Activated naive CD8-positive, alpha-beta T cell treated with anti-CD3 and anti-CD28 coated beads, Interleukin-2, amount 50 U/mL, for 16 hours (primary cell): Measurements from ENCODE around the gene CRLF3.
"Not testable (repeated sequence)": the region's sequence is repeated elsewhere in the genome, so short reads cannot be mapped to it uniquely, and the experiment has no call there.

Experiments
- DNase-seq: peaks from one replicate; pipeline ENCODE4 v3.0.0-alpha.2; 2020; ENCODE audit warnings: low read depth, low spot score

The CRLF3 gene, protein sequence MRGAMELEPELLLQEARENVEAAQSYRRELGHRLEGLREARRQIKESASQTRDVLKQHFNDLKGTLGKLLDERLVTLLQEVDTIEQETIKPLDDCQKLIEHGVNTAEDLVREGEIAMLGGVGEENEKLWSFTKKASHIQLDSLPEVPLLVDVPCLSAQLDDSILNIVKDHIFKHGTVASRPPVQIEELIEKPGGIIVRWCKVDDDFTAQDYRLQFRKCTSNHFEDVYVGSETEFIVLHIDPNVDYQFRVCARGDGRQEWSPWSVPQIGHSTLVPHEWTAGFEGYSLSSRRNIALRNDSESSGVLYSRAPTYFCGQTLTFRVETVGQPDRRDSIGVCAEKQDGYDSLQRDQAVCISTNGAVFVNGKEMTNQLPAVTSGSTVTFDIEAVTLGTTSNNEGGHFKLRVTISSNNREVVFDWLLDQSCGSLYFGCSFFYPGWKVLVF

GRCh38 chr17:30824356-30825145 lies at the start of gene CRLF3:
CRLF3 (minus strand) TSS chr17:30824692; CDS start chr17:30824651, 41 bp downstream.
- DNase-seq, result peak; percentile 71

DNA sequence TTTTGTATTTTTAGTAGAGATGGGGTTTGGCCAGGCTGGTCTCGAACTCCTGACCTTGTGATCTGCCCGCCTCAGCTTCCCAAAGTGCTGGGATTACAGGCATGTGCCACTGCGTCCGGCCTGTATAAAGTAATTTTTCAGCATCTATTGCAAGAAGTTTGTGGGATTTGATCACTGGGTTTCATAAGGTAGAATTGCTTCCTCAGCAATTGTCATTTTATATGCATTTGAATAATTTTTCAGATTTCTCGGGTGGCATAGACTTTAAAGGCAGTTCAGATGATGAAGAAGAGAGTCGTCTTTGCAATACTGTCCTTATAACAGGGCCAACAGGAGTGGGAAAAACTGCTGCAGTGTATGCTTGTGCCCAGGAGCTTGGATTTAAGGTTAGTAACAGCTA lies 44.5 kb upstream of the CRLF3 start:
- DNase-seq, result no peak

DNA sequence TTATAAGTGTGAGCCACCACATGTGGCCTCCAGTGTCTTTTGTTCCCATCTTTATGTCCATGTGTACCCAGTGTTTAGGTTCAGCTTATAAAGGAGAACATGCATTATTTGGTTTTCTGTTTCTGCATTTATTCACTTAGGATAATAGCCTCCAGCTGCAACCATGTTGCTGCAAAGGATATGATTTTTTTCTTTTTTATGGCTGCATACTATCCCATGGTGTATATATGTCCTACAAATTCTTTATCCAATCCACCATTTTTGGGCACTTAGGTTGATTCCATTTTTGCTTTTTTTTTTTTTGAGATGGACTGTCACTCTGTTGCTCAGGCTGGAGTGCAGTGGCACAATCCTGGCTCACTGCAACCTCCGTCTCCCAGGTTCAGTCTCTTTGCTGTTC lies 40.1 kb upstream of the CRLF3 start:
- no peak for DNase-seq

DNA sequence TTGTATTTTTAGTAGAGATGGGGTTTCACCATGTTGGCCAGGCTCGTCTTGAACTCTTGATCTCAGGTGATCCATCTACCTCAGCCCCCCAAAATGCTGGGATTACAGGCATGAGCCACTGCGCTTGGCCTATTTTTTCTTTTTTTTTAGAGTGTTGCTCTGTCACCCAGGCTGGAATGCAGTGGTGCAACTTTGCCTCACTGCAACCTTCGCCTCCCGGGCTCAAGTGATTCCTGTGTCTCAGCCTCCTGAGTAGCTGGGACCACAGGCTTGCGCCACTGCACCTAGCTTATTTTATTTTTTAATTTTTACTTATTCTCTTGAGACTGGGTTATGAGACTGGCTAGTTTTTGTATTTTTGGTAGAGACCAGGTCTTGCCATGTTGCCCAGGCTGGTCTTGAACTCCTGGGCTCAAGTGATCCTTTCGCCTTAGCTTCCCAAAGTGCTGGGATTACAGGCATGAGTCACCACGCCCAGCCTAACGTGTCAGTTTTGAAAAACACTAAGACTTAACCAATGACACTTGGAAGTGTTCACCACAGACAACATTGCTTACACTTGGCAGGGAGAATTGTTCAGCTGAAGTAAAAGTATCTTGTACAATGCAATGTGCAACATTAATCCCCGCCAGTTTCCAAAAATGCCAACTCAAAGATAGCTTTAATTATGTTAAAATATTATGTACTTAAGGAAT lies 34.2 kb upstream of the CRLF3 start:
- DNase-seq, result no peak

DNA sequence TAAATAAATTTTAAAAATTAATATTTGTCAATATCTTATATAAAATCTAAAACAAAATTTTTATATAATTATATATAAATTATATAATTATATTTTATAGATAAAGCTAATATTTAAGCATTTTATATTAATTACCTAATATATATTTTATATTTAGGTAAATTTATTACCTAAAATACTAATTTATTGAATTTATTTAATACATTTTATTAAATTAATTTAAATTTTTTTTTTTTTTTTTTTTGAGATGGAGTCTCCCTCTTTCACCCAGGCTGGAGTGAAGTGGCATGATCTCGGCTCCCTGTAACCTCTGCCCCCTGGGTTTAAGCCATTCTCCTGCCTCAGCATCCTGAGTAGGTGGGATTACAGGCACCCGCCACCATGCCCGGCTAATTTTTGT lies 29.7 kb upstream of the CRLF3 start:
- no peak for DNase-seq

- DNase-seq, result no peak
These were observed 23.5 kb upstream of the CRLF3 start for GRCh38 chr17:30848021-30848420.

DNA sequence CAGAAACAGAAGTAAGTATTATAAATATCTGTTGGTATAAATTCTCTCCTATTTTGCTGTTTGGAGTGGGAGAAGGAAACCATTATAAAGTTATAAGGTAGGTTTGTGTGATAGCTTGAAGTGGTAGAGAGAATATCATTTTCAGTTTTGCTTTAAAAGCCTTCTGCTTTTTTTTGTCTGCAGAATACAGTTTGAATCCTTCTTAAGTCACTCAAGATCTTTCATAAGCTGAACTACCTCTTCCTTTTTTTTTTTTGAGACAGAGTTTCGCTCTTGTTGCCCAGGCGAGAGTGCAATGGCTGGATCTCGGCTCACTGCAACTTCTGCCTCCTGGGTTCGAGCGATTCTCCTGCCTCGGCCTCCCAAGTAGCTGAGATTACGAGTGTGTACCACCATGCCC lies 16.3 kb upstream of the CRLF3 start:
- DNase-seq, result no peak

GRCh38 chr17:30838202-30838807 lies 13.8 kb upstream of the CRLF3 start:
- DNase-seq, result no peak

GRCh38 chr17:30832438-30833124 lies 8.1 kb upstream of the CRLF3 start:
- no peak for DNase-seq

- DNase-seq, result peak; percentile 76
These were observed 7.4 kb upstream of the CRLF3 start, which contains the start of gene ATAD5 for GRCh38 chr17:30831663-30832437. ATAD5 (plus strand) TSS chr17:30831966; CDS start chr17:30832348, 382 bp downstream.

DNA sequence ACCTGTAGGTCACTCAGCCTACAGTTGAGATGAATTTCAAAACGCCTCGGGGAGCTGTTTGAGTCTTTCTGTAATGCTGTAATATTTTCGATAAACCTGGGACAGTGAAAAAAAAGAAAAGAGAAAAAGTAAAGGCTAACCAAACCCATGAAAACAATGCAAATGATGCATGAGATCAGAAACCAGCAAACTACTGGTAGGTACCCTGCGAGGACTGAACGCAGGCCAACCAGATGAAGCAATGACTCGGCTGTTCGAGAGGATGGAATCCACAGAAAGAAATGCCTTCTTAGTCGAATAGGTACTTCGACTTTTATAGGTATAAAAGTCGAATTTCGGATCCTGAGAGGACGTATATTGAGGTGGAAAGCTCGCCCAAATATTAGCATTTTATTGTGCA lies 6.8 kb upstream of the CRLF3 start:
- DNase-seq, result no peak

- no peak for DNase-seq
These were observed 4.5 kb upstream of the CRLF3 start for GRCh38 chr17:30829022-30829421.

- DNase-seq, result no peak
These were observed 2.6 kb upstream of the CRLF3 start for GRCh38 chr17:30827082-30827481.

DNA sequence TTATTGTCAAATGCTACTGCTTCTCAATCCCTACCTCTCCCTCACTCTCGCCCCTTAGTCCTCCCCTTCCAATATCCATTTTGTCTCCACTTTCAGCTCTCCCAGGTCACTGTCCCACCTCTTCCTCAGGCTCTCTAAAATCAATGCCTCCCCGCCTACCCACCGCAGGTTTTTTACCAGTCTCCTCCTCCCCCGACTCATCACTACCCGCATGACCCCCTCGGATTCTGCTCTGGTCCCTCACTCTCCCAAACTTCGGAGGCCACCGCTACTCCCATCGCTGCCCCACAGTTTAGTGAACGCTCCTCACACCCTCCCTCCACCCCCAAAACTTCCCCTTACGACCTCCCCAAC lies 513 bp downstream of the CRLF3 start:
- DNase-seq, result no peak

DNA sequence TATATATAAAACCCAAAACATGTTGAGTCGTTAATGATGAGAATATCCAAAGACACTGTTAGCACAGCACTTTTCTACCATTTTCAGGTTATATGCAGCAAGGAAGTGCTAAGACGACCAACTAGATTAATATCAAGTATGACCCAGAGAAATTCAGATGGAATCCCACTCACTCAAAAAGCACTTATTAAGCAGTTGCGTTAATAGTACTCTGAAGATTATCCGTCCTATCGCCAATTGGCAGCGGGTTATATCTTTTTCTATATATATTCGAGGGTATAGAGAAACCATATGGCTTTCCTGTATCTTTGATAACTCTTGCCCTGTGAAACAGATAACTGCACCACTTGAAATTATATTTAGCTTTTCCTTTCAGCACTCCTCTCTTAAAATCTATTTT lies 1.1 kb downstream of the CRLF3 start:
- DNase-seq, result no peak

GRCh38 chr17:30822919-30823318 lies 1.6 kb downstream of the CRLF3 start:
- DNase-seq, result not testable (repeated sequence)

DNA sequence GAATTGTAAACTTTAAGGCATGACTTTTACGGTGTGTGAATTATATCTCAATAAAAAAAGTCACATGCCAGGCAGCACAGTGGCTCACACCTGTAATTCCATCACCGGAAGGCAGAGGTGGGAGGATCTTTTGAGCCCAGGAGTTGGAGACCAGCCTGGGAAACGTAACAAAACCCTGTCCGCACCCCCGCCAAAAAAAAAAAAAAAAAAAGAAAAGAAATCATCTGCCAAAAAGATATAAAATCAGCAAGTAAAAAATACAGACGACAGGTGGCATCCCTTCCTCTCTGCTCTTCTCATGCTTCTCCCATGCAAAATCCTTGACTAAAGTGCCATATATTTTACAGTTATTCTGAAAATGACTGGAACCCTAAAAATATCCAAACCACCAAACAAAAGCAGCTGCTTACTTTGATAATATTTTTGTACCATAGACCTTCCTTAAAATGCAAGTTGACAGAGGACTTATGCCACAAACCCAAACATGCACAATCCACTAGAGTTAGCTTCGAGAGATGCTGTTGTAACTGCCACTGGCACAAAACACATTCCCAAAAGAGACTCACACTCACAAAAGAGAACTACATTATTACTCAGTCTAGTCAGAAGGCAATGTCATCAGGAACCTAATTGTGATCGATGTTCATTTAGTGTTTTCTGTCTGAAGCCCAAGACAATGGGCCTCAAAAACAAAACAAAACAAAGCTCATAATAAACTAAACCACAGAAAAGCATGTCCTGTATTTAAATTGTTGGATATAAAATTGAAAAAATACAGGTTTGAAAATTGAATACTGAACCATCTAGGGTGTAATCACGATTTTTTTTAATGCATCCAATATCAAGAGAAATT lies 2.4 kb downstream of the CRLF3 start:
- no peak for DNase-seq

DNA sequence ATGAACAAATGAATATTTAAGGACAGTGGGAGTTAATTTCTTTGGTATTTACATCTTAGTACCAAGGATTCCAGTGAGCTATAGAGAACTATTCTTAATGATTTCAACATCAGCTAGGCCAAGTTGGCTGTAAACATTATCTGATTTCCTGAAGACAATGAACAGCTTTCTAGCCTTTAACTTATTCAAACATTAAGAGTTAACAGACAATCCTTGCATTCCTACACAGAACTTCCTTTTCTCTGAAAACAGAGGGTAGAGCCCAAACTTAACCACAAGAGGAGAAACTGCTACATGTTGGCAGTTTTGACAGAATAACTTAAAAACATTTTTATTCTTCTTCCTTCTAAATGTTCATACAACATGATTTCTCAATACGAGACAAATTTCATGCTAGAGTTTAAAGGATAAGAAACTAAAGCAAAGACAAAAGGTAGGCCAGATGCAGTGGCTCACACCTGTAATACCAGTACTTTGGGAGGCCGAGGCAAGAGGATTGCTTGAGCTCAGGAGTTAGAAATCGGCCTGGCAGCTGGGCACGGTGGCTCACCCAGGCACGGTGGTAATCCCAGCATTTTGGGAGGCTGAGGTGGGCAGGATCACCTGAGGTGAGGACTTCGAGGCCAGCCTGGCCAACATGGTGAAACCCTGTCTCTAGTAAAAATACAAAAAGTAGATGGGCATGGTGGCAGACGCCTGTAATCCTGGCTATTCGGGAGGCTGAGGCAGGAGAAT lies 4.4 kb downstream of the CRLF3 start:
- DNase-seq, result no peak

- no peak for DNase-seq
These were observed 8.3 kb downstream of the CRLF3 start for GRCh38 chr17:30816165-30816564.
